SK-N-SH treated with all-trans-retinoic acid at 6 μM for 48 hours (cell line): ENCODE measurements around the gene ASPRV1.
"Not testable (repeated sequence)": the region's sequence is repeated elsewhere in the genome, so short reads cannot be mapped to it uniquely, and the experiment has no call there.

Experiments
- ARNTL ChIP-seq: fragments of 450-650 bp; formaldehyde crosslinking; IDR thresholded peaks from 2 replicates; pipeline ENCODE4 v1.5.0; 2020; ENCODE audit warnings: low read depth, mild to moderate bottlenecking, moderate library complexity, borderline replicate concordance
- BACH2 ChIP-seq: fragments of 250-450 bp; sonication (Bioruptor Pico); IDR thresholded peaks from 2 replicates; pipeline ENCODE4 v1.9.0; 2021; ENCODE audit warnings: mild to moderate bottlenecking, borderline replicate concordance
- OSR1 ChIP-seq: fragments of 250-450 bp; sonication (Bioruptor Pico); IDR thresholded peaks from 2 replicates; pipeline ENCODE4 v1.8.0; 2022; ENCODE audit warnings: moderate library complexity, mild to moderate bottlenecking, inconsistent platforms
- PATZ1 ChIP-seq: fragments of 250-450 bp; sonication (Bioruptor Pico); IDR thresholded peaks from 2 replicates; pipeline ENCODE4 v1.8.0; 2020; ENCODE audit warnings: mild to moderate bottlenecking, moderate library complexity, borderline replicate concordance
- PPARA ChIP-seq: fragments of 250-450 bp; sonication (Bioruptor Pico); IDR thresholded peaks from 2 replicates; pipeline ENCODE4 v1.5.0; 2020; ENCODE audit warnings: mild to moderate bottlenecking, borderline replicate concordance
- SNAI2 ChIP-seq: fragments of 250-450 bp; sonication (Bioruptor Pico); IDR thresholded peaks from 2 replicates; pipeline ENCODE4 v1.5.0; 2020; ENCODE audit warnings: mild to moderate bottlenecking, moderate library complexity
- ZC3H10 ChIP-seq: fragments of 250-450 bp; sonication (Bioruptor Pico); IDR thresholded peaks from 2 replicates; pipeline ENCODE4 v1.5.1; 2021; ENCODE audit warnings: mild to moderate bottlenecking, moderate library complexity
- ZFP3 ChIP-seq: fragments of 250-450 bp; sonication (Bioruptor Pico); IDR thresholded peaks from 2 replicates; pipeline ENCODE4 v1.5.0; 2020; ENCODE audit warnings: mild to moderate bottlenecking, moderate library complexity
- TF ChIP-seq, protein P1 (sequence below): fragments of 250-450 bp; sonication (Bioruptor Pico); IDR thresholded peaks from 2 replicates; pipeline ENCODE4 v1.5.0; 2020; ENCODE audit warnings: mild to moderate bottlenecking, moderate library complexity

DNA sequence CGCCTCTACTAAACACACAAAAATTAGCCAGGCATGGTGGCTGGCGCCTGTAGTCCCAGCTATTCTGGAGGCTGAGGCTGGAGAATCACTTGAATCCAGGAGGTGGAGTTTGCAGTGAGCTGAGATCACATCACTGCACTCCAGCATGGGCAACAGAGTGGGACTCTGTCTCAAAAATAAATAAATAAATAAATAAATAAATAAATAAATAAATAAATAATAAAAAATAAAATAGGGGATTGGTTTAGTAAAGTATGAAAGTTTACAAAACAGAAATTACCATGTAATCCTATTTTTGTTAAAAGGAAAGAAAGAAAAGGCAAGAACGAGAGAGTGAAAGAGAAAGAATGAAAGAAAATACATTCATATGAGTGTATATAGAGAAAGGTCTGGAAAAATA, 10.8 kb downstream of the ASPRV1 start:
- TF ChIP-seq ZC3H10; ARNTL (CRISPR knock-in tag); PPARA; PATZ1 (CRISPR knock-in tag); SNAI2 (CRISPR knock-in tag); OSR1 (CRISPR knock-in tag); ZFP3; BACH2: not testable (repeated sequence)
- TF ChIP-seq, protein P1, sequence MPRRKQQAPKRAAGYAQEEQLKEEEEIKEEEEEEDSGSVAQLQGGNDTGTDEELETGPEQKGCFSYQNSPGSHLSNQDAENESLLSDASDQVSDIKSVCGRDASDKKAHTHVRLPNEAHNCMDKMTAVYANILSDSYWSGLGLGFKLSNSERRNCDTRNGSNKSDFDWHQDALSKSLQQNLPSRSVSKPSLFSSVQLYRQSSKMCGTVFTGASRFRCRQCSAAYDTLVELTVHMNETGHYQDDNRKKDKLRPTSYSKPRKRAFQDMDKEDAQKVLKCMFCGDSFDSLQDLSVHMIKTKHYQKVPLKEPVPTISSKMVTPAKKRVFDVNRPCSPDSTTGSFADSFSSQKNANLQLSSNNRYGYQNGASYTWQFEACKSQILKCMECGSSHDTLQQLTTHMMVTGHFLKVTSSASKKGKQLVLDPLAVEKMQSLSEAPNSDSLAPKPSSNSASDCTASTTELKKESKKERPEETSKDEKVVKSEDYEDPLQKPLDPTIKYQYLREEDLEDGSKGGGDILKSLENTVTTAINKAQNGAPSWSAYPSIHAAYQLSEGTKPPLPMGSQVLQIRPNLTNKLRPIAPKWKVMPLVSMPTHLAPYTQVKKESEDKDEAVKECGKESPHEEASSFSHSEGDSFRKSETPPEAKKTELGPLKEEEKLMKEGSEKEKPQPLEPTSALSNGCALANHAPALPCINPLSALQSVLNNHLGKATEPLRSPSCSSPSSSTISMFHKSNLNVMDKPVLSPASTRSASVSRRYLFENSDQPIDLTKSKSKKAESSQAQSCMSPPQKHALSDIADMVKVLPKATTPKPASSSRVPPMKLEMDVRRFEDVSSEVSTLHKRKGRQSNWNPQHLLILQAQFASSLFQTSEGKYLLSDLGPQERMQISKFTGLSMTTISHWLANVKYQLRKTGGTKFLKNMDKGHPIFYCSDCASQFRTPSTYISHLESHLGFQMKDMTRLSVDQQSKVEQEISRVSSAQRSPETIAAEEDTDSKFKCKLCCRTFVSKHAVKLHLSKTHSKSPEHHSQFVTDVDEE (CRISPR knock-in tag), result not testable (repeated sequence)
